Gastroesophageal sphincter (tissue), 3 donors: ENCODE data around the gene TAF4.

Experiments used
- CTCF ChIP-seq, 4 experiments: fragments of 200-600 bp in 2 of 4; fragments of 450-650 bp in 2 of 4; sonication (generic) in 1 of 4; IDR thresholded peaks; one replicate each; pipeline ENCODE4 v1.5.1; 2017 to 2019; ENCODE audit warnings: antibody characterized with exemption in 4 of 4, mild to moderate bottlenecking in 2 of 4, moderate library complexity in 2 of 4
- EP300 ChIP-seq: sonication (generic); formaldehyde crosslinking; IDR thresholded peaks from one replicate; pipeline ENCODE4 v1.6.1; 2017; ENCODE audit warnings: antibody characterized with exemption, mild to moderate bottlenecking
- POLR2A ChIP-seq, 2 donors: fragments of 450-650 bp; IDR thresholded peaks; one replicate each; pipeline ENCODE4 v1.6.1; 2017; ENCODE audit warnings: antibody characterized with exemption in 2 of 2, mild to moderate bottlenecking in 2 of 2, moderate library complexity in 1 of 2
- POLR2AphosphoS5 ChIP-seq: sonication (generic); formaldehyde crosslinking; IDR thresholded peaks from one replicate; pipeline ENCODE4 v1.6.1; 2017; ENCODE audit warnings: antibody characterized with exemption

GRCh38 chr20:61938839-61939690 is 126.6 kb downstream of the TAF4 start:
- TF ChIP-seq POLR2A (IDR thresholded peaks at IDR 0.05) (no peak), CTCF (IDR thresholded peaks at IDR 0.05) (no peak), EP300 (no peak), POLR2AphosphoS5 (no peak)
